K562 (cell line): Measurements from ENCODE around the gene EXOC4. TPM values are rescaled to one million over a fixed set of nuclear protein-coding genes. Genes with fewer than 3 reads are reported as not detected.

Source experiments
- ATAC-seq: fragments of 200-7000 bp; cut with Tn5 transposase; 3 replicates; pipeline ENCODE4 v1.9.1; 2020; ENCODE audit warnings: moderate library complexity
- BruUV-seq: library from RNA; stranded (reverse); fragments of 400-500 nt; replicated peaks from 2 replicates; lab custom pipeline; 2021; lab: Mats Ljungman, UMichigan
- CTCF ChIA-PET: fragments of 300-600 bp; formaldehyde crosslinking; extraction: SDS; loops from one replicate; lab custom pipeline; 2021; ENCODE audit warnings: low intra/inter-chr PET ratio; lab: Yijun Ruan, JAX
- POLR2A ChIA-PET: fragments of 300-600, 350-650 bp; sonication (Branson Sonifier 250); formaldehyde crosslinking; extraction: SDS; loops from one replicate; lab custom pipeline; 2021; ENCODE audit warnings: antibody characterized with exemption, inconsistent platforms; lab: Yijun Ruan, JAX
- DNase-seq, 4 experiments: peaks; one replicate each; pipeline versions ENCODE4 v3.0.0 to v3.0.0-alpha.2; 2011 to 2018; ENCODE audit warnings: low spot score in 3 of 4, mixed read lengths in 3 of 4; ENCODE audit errors: extremely low read depth in 1 of 4
- FAIRE-seq: peaks from 2 replicates; lab custom pipeline; 2011; peaks lifted over from hg19 to GRCh38; lab: Jason Lieb, UNC
- H2AFZ ChIP-seq: 2 replicates; pipeline ENCODE4 v1.6.0; 2011; ENCODE audit warnings: low read depth, low read length, control low read depth, inconsistent platforms
- H3K27ac ChIP-seq: fragments of 200-600 bp; 3 replicates; pipeline ENCODE4 v1.8.0; 2011; ENCODE audit warnings: low read depth, mild to moderate bottlenecking, control low read depth, inconsistent platforms, low read length, moderate library complexity, mixed read lengths; ENCODE audit errors: extremely low read depth
- H3K27me3 ChIP-seq, 2 experiments: fragments of 300-600 bp in 1 of 2; 2 replicates in 1 of 2; 3 replicates in 1 of 2; pipeline versions ENCODE4 v1.6.0 to v1.8.0; 2011; ENCODE audit warnings: inconsistent platforms in 2 of 2, low read length in 2 of 2, mild to moderate bottlenecking in 1 of 2, mixed read lengths in 1 of 2, moderate library complexity in 1 of 2; ENCODE audit not compliant: control insufficient read depth in 2 of 2, insufficient read depth in 2 of 2
- H3K36me3 ChIP-seq: fragments of 300-600 bp; 3 replicates; pipeline ENCODE4 v1.8.0; 2011; ENCODE audit warnings: mild to moderate bottlenecking, low read length, inconsistent platforms; ENCODE audit not compliant: control insufficient read depth, insufficient read depth
- H3K4me1 ChIP-seq, 2 experiments: fragments of 200-600 bp in 1 of 2; replicated peaks in 1 of 2; 2 replicates in 1 of 2; 3 replicates in 1 of 2; pipeline versions ENCODE4 v1.5.1 to v1.8.0; 2011; ENCODE audit warnings: inconsistent platforms in 2 of 2, low read length in 2 of 2, mild to moderate bottlenecking in 1 of 2, mixed read lengths in 1 of 2, moderate library complexity in 1 of 2; ENCODE audit not compliant: control insufficient read depth in 2 of 2, insufficient read depth in 2 of 2
- H3K4me2 ChIP-seq: 2 replicates; pipeline ENCODE4 v1.6.1; 2011; ENCODE audit warnings: low read length, control low read depth, inconsistent platforms, mixed read lengths; ENCODE audit not compliant: insufficient read depth
- H3K4me3 ChIP-seq: fragments of 200-600 bp; sonication (generic), shearing (Covaris generic); 2 replicates; pipeline ENCODE4 v1.5.1; 2016; ENCODE audit warnings: control low read depth, inconsistent platforms
- H3K79me2 ChIP-seq: fragments of 200-600 bp; 3 replicates; pipeline ENCODE4 v1.8.0; 2011; ENCODE audit warnings: low read length, inconsistent platforms; ENCODE audit not compliant: control insufficient read depth, insufficient read depth
- H3K9ac ChIP-seq, 2 experiments: 2 replicates each; pipeline versions ENCODE4 v1.6.0 to v1.6.1; 2011; ENCODE audit warnings: low read depth in 2 of 2, low read length in 2 of 2, control low read depth in 1 of 2, inconsistent platforms in 1 of 2, mild to moderate bottlenecking in 1 of 2, mixed read lengths in 1 of 2; ENCODE audit not compliant: insufficient read depth in 1 of 2
- H3K9me1 ChIP-seq: one replicate; pipeline ENCODE4 v1.6.0; 2011; ENCODE audit warnings: inconsistent platforms, mild to moderate bottlenecking, low read length, moderate library complexity; ENCODE audit not compliant: control insufficient read depth, insufficient read depth
- H3K9me3 ChIP-seq: replicated peaks from 2 replicates; pipeline ENCODE4 v1.5.1; 2011; ENCODE audit warnings: low read depth, low read length, inconsistent platforms; ENCODE audit not compliant: control insufficient read depth, insufficient read depth
- H4K20me1 ChIP-seq: replicated peaks from 2 replicates; pipeline ENCODE4 v1.6.1; 2011; ENCODE audit warnings: low read length, inconsistent platforms, mixed read lengths; ENCODE audit not compliant: control insufficient read depth, insufficient read depth
- AFF4 ChIP-seq: sonication (generic); formaldehyde crosslinking; IDR thresholded peaks from 2 replicates; pipeline ENCODE4 v1.8.0; 2023; ENCODE audit warnings: mild to moderate bottlenecking, missing genetic modification reagents
- BACH1 ChIP-seq: fragments of 200-800 bp; sonication (Bioruptor generic); IDR thresholded peaks from 2 replicates; pipeline ENCODE4 v1.6.1; 2016; ENCODE audit warnings: missing genetic modification characterization, missing compliant biosample characterization
- BCLAF1 ChIP-seq, 2 experiments: fragments of 450-650 bp in 1 of 2; IDR thresholded peaks; 2 replicates each; pipeline ENCODE4 v1.6.1; 2011 to 2017; ENCODE audit warnings: low read depth in 2 of 2, antibody characterized with exemption in 1 of 2, borderline replicate concordance in 1 of 2, low read length in 1 of 2, mild to moderate bottlenecking in 1 of 2, mixed read lengths in 1 of 2; ENCODE audit not compliant: control insufficient read depth in 1 of 2
- CBX5 ChIP-seq: IDR thresholded peaks from 2 replicates; pipeline ENCODE4 v1.6.1; 2014; ENCODE audit warnings: low read depth, borderline replicate concordance
- NUFIP1 ChIP-seq: fragments of 450-650 bp; IDR thresholded peaks from 2 replicates; pipeline ENCODE4 v1.6.1; 2018; ENCODE audit not compliant: partially characterized antibody
- THRA ChIP-seq: fragments of 450-650 bp; IDR thresholded peaks from 2 replicates; pipeline ENCODE4 v1.6.1; 2017; ENCODE audit warnings: mild to moderate bottlenecking, moderate library complexity
- U2AF1 ChIP-seq: fragments of 200-400 bp; formaldehyde crosslinking; optimal IDR thresholded peaks from 2 replicates; pipeline ENCODE3; 2017; ENCODE audit warnings: mild to moderate bottlenecking, low read depth, low read length, moderate library complexity
- WGBS: fragments of 100-300 bp; shearing (Covaris generic); methylation state at CpG from one replicate; pipeline ENCODE4 v1.1.6; 2016; ENCODE audit warnings: low coverage, mixed read lengths; ENCODE audit not compliant: insufficient coverage; ENCODE audit errors: missing lambda C conversion rate; 5-methylcytosine and 5-hydroxymethylcytosine counted together
- in situ Hi-C: fragments of 300-500 bp; cut with MboI; formaldehyde crosslinking; loops from 4 replicates; pipeline ENCODE4 v1.15.0; 2018; ENCODE audit warnings: inconsistent platforms, mixed read lengths
- intact Hi-C: fragments of 100-400 bp; cut with micrococcal nuclease; formaldehyde crosslinking; loops from 2 replicates; pipeline ENCODE4 v1.14.2; 2022
- polyA plus RNA-seq, 8 experiments: library from polyadenylated mRNA; depleted of rRNA in 4 of 8; stranded (reverse) in 5 of 8; unstranded in 3 of 8; fragments of >200 nt; fragmentation: Nextera tagmentation in 2 of 8; fragmentation: Illumina TruSeq in 1 of 8; extraction: Ambion mirVana in 2 of 8; extraction: Trizol in 1 of 8; gene quantifications; 2 replicates each; pipeline versions ENCODE4 v1.2.1 to v1.2.3, GENCODE V29; 2011 to 2014; ENCODE audit warnings: inconsistent platforms in 1 of 8, missing spikeins in 1 of 8
- total RNA-seq, 7 experiments: library from RNA; depleted of rRNA in 6 of 7; stranded (reverse); fragments of >200 nt in 6 of 7; fragmentation: Illumina TruSeq in 2 of 7; extraction: Trizol in 2 of 7; gene quantifications; 2 replicates each; pipeline versions ENCODE4 v1.2.1 to v1.2.3, GENCODE V29; 2011 to 2021; ENCODE audit warnings: low replicate concordance in 1 of 7

The EXOC4 gene
- total and polyA plus RNA-seq, 9 of the 15 experiments (the other 6 are each of a cell fraction or from before 2014, with no cell fraction given): 18.5 to 73.1 (median 46.6) TPM

GRCh38 chr7:133550145-133550544 is 297.3 kb downstream of the EXOC4 start:
- Histone ChIP-seq H4K20me1 (no peaks in the 10 kb centered on the region), H3K27ac (no peak overlapping the region), H3K9me1 (no peaks in the 10 kb centered on the region), H3K36me3 (no peaks in the 10 kb centered on the region), H3K4me1 (no peaks in the 10 kb centered on the region), H3K4me2 (no peak overlapping the region), H3K79me2 (no peaks in the 10 kb centered on the region), H3K9me3 (no peaks in the 10 kb centered on the region), H3K27me3 (no peaks in the 10 kb centered on the region), H2AFZ (no peak overlapping the region), H3K4me3 (no peak overlapping the region), H3K9ac (no peak overlapping the region)
- TF ChIP-seq NUFIP1: no peak
- TF ChIP-seq THRA: 0 out of 2 replicates have a peak, but pooled peaks have one; percentile 3
- FAIRE-seq (no peak), DNase-seq (no peak), ATAC-seq (no peak)
- no TSS peak for BruUV-seq
- ChIA-PET POLR2A (no interaction called here), CTCF (no interaction called here)
- in situ Hi-C loops (no loop called here), intact Hi-C loops (no loop called here)
- WGBS: 35% methylated on average over 3 of the region's 3 CpGs

- BruUV-seq: no TSS peak
- no peak for DNase-seq
- no peaks in the 10 kb centered on the region for H3K4me1 ChIP-seq
- no peak overlapping the region for H2AFZ ChIP-seq
- ChIA-PET CTCF (no interaction called here), POLR2A (no interaction called here)
- in situ Hi-C loops (no loop called here), intact Hi-C loops (no loop called here)
- no peaks in the 10 kb centered on the region for H3K9me1 ChIP-seq
- no peaks in the 10 kb centered on the region for H3K79me2 ChIP-seq
- no peak overlapping the region for H3K4me3 ChIP-seq
- FAIRE-seq: no peak
- H3K27ac ChIP-seq: no peak overlapping the region
- no peak overlapping the region for H3K4me2 ChIP-seq
- H3K36me3 ChIP-seq: no peaks in the 10 kb centered on the region
- H3K27me3 ChIP-seq: no peaks in the 10 kb centered on the region
- H3K9me3 ChIP-seq: no peaks in the 10 kb centered on the region
- no peak overlapping the region for H3K9ac ChIP-seq
- 29% methylated on average over 4 of the region's 4 CpGs for WGBS
- H4K20me1 ChIP-seq: no peaks in the 10 kb centered on the region
- ATAC-seq: no peak
- TF ChIP-seq CBX5 (no peak), BCLAF1 (IDR thresholded peaks at IDR 0.05; ENCODE audit: borderline replicate concordance in 1 of 2, control insufficient read depth in 1 of 2, low read depth in 2 of 2, low read length in 1 of 2) (no peak), AFF4 (CRISPR knock-in tag) (no peak), U2AF1 (no peak), BACH1 (tag) (no peak)
Measured at GRCh38 chr7:133550811-133551210, 297.9 kb downstream of the EXOC4 start.
